ENCODE results near the gene PRKCB. TPM values are rescaled to one million over a fixed set of nuclear protein-coding genes. Genes with fewer than 3 reads are reported as not detected.

PRKCB gene
- total and polyA plus RNA-seq, 2 of the 8 experiments (the other 6 are each of a cell fraction or from before 2014, with no cell fraction given): 7.1 to 12.1 TPM

- no peak for TF ChIP-seq RBBP5 (IDR thresholded peaks at IDR 0.05; ENCODE audit: borderline replicate concordance, low read depth, low read length)
- no peak for TF ChIP-seq RXRA (IDR thresholded peaks at IDR 0.05; ENCODE audit: insufficient read depth, low read depth, low read length)
Measured at GRCh38 chr16:24141466-24141865, 305.7 kb downstream of the PRKCB start (continued).
